Activated T-helper 9 cell treated with anti-CD3 and anti-CD28 coated beads, Interleukin-2, amount 50 U/mL, for 16 hours (primary cell): ENCODE measurements around the gene IER5L.
A peak's percentile ranks its signal among the peaks of the same experiment; 100 is the strongest.
"Not testable (repeated sequence)": the region's sequence is repeated elsewhere in the genome, so short reads cannot be mapped to it uniquely, and the experiment has no call there.

Source experiments
- DNase-seq: peaks from one replicate; pipeline ENCODE4 v3.0.0-alpha.2; 2020; ENCODE audit warnings: low read depth

Gene IER5L

GRCh38 chr9:129138476-129139232 is 39.4 kb downstream of the IER5L start:
- DNase-seq, result no peak

DNA sequence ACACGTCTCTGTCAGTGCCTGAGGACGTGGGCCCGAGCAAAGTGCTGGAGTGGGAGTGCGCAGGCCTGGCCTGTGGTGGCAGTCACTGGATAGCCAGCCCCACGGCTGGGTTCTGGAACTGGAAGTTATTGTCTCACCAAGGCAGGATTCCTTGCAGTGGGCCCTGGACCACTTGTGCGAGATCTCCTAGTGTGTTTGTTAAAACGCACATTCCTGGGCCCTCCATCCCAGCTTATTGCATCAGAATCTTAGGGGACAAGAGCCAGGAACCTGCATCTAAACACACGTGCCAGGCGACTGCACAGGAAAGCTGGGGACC is 40.0 kb downstream of the IER5L start:
- no peak for DNase-seq

DNA sequence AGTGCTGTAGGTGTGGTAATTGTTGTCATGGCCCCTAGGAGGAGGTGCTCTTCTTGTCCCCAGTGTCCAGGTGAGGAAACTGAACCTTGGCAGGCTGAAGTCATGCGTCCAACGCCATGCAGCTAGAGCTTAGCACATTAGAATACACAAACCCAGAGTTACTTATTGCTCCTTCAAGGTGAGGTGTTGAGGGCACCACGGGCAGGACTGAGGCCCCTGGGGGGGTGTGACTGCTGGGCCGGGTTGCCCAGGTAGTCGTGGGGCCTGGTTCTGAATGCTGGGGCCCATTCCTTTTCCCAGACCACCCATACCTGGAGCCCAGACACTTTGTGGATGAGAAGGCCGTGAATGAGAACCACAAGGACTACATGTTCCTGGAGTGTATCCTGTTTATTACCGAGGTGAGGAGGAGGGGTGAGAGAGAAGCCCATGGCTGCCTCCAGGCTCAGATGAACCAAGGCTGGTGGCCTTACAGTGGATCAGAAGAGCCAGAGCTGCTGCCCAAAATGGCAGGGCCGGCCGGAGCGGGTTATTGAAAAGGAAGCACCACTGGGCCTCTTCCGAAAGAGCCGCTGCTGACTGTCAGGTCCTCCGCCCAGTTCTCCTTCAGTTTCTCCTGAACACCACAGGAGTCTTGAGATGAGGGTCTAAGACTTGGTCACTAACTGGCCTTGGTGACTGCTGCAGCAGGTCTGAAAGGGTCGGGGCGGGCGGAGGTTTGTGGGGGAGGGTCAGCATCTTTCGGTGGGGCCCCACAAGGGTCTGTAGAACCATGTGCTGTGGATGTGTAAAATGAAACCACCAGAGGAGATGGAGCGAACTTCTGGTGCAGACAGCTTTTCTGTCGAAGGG is 40.5 kb downstream of the IER5L start:
- no peak for DNase-seq

- DNase-seq, result no peak
These were observed 41.5 kb downstream of the IER5L start for GRCh38 chr9:129136446-129137035.

DNA sequence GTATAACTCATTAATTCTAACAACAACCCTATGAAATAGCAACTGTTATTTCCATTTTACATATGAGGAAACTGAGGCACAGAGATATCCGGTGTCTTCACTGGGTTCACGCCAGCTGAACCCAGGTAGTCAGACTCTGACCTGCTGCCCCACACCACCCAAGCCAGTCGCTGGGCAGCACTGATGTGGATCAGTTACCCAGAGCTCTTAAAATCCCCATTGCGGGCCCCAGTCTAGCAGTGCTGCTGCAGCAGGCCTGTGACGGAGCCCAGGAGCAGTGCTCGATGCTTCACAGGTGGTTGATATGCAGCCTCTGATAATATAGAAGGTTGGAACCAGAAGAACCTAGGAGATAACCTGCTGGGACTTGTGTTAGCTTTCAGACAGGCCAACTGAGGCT is 42.6 kb downstream of the IER5L start:
- DNase-seq, result no peak

DNA sequence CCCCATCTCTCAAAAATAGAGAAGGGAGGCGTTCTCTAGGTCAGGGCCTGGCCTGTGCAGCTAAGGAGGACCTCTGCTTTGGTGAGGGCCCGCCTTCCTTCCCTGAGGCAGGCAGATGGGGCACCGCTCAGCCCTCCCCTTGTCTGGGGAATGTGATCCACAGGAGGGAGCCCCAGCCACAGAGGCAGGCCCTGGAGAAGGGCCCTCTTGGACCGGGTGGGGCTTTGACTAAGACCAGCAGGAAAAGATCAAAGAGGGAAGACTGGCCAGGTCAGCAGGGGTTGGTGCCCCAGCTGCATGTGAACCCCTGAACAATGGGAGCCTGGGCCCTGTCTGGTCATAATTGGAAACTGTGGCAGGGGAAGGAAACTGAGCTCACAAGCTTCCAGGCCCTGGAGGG is 45.0 kb downstream of the IER5L start:
- no peak for DNase-seq

GRCh38 chr9:129131300-129132145 is 46.5 kb downstream of the IER5L start:
- DNase-seq, result peak; percentile 75

DNA sequence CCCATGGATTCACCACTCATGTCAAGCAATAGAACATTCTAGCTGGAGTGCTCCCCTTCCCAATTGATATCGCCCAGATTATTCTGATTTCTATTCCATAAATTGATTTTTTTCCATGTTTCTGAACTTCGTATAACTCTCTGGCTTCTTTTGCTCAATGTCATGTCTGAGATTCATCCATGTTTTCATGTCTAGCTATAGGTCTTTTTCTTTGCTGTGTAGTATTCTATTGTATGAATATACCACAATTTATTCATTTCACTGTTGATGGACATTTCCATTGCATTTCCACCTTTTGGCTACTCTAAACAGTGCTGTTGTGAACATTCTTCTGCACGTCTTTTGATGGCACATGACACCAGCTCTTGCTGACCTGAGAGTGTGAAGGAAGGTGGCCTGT is 47.3 kb downstream of the IER5L start:
- no peak for DNase-seq

DNA sequence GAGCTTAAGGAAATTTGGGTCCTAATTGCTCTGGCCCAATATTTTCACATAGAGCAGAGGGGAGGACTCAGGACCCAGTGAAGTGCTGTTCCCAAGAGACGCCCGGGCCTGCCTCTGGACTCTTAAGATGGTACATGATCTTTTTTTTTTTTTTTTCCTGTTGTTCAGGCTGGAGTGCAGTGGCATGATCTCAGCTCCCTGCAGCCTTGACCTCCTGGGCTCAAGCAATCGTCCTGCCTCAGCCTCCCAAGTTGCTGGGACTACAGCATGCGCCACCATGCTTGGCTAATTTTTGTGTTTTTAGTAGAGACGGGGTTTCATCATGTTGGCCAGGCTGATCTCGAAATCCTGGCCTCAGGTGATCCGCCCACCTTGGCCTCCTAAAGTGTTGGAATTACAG is 47.8 kb downstream of the IER5L start:
- DNase-seq, result not testable (repeated sequence)

- no peak for DNase-seq
These were observed 49.4 kb downstream of the IER5L start for GRCh38 chr9:129128689-129129088.

- DNase-seq, result no peak
These were observed 51.1 kb downstream of the IER5L start for GRCh38 chr9:129126749-129127618.
